ENCODE data around the gene GRIA4. TPM values are rescaled to one million over a fixed set of nuclear protein-coding genes. Genes with fewer than 3 reads are reported as not detected.

GRIA4 gene
- total RNA-seq, 1 experiment from 2014 or later: not detected

DNA sequence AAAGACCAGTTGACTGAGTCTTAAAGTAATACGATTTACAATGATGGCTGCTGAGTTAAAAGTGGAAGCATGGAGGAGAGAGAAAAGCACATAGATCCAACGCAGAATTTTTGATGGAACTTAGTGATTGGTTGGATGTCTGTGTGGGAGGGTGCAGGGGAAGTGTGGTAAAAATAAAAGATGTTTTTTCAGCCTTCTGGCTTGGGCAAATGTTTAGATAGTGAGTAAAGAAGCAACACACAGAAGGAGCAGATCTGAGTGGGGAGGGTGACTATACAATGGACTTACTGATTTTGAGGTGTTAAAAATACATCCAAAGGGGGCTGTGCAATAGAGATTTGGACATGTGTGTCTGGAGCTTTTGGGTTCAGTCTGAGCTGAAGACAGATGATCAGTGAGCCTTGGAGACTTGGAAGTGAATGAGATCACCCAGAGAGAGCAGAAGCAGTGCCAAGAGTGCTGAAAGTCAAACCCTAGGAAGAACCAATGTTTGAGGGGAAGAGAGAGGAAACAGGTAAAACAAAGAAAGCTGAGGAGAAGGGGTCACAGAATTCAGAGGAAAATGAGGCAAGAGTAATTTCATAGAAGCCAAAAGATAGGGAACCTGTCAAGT, 8.6 kb downstream of the GRIA4 start:
- POLR2A ChIA-PET: no interaction called here
- BruUV-seq (replicated peaks): no TSS peak
- intact Hi-C loops (cut with micrococcal nuclease): no loop called here
- no peaks in the 10 kb centered on the region for H3K36me3 Mint-ChIP-seq (ENCODE audit: insufficient read depth, unreplicated experiment)
- TF ChIP-seq CTCF (IDR thresholded peaks at IDR 0.05; ENCODE audit: unreplicated experiment): no peak
- DNase-seq (ENCODE audit: unreplicated experiment): no peak
- no peaks in the 10 kb centered on the region for H3K27me3 Mint-ChIP-seq (ENCODE audit: insufficient read depth, unreplicated experiment)
- H3K27ac Mint-ChIP-seq (ENCODE audit: low read depth, unreplicated experiment): no peak overlapping the region
- H3K4me3 Mint-ChIP-seq (ENCODE audit: unreplicated experiment): no peak overlapping the region
- CTCF ChIA-PET: no interaction called here
- no peaks in the 10 kb centered on the region for H3K9me3 Mint-ChIP-seq (ENCODE audit: unreplicated experiment)
- H3K4me1 Mint-ChIP-seq (ENCODE audit: insufficient read depth, unreplicated experiment): peaks cover 16% of the 10 kb centered on the region

- Mint-ChIP-seq H3K4me3 (ENCODE audit: unreplicated experiment) (no peak overlapping the region), H3K4me1 (ENCODE audit: insufficient read depth, unreplicated experiment) (peaks cover 16% of the 10 kb centered on the region), H3K27me3 (ENCODE audit: insufficient read depth, unreplicated experiment) (no peaks in the 10 kb centered on the region), H3K36me3 (ENCODE audit: insufficient read depth, unreplicated experiment) (no peaks in the 10 kb centered on the region), H3K27ac (ENCODE audit: low read depth, unreplicated experiment) (no peak overlapping the region), H3K9me3 (ENCODE audit: unreplicated experiment) (no peaks in the 10 kb centered on the region)
- POLR2A ChIA-PET: interaction anchor here (0.6 kb wide), 1 partner anchor 478 kb away, joined by 3 read pairs; no protein-coding TSS in a partner anchor
- CTCF ChIA-PET: interaction anchor here (0.9 kb wide), 1 partner anchor 11 kb away, joined by 4 read pairs; no protein-coding TSS in a partner anchor
- intact Hi-C loops (cut with micrococcal nuclease): no loop called here
- BruUV-seq (replicated peaks): no TSS peak
- DNase-seq (ENCODE audit: unreplicated experiment): no peak
- TF ChIP-seq CTCF (IDR thresholded peaks at IDR 0.05; ENCODE audit: unreplicated experiment): no peak
Measured at GRCh38 chr11:105619556-105619955, 9.7 kb downstream of the GRIA4 start.

- Mint-ChIP-seq H3K27me3 (ENCODE audit: insufficient read depth, unreplicated experiment) (no peaks in the 10 kb centered on the region), H3K9me3 (ENCODE audit: unreplicated experiment) (no peaks in the 10 kb centered on the region), H3K4me1 (ENCODE audit: insufficient read depth, unreplicated experiment) (peaks cover 19% of the 10 kb centered on the region), H3K27ac (ENCODE audit: low read depth, unreplicated experiment) (no peak overlapping the region), H3K36me3 (ENCODE audit: insufficient read depth, unreplicated experiment) (no peaks in the 10 kb centered on the region), H3K4me3 (ENCODE audit: unreplicated experiment) (no peak overlapping the region)
- CTCF ChIA-PET: no interaction called here
- POLR2A ChIA-PET: no interaction called here
- peak; percentile 28 for DNase-seq (ENCODE audit: unreplicated experiment)
- TF ChIP-seq CTCF (IDR thresholded peaks at IDR 0.05; ENCODE audit: unreplicated experiment): no peak
- intact Hi-C loops (cut with micrococcal nuclease): no loop called here
- no TSS peak for BruUV-seq (replicated peaks)
Measured at GRCh38 chr11:105622016-105622415, 12.1 kb downstream of the GRIA4 start.

- H3K27me3 Mint-ChIP-seq (ENCODE audit: insufficient read depth, unreplicated experiment): no peaks in the 10 kb centered on the region
Measured at GRCh38 chr11:105632316-105632715, 22.4 kb downstream of the GRIA4 start.

More at GRCh38 chr11:105632316-105632715, 22.4 kb downstream of the GRIA4 start:
- Mint-ChIP-seq H3K27ac (ENCODE audit: low read depth, unreplicated experiment) (no peak overlapping the region), H3K4me1 (ENCODE audit: insufficient read depth, unreplicated experiment) (no peaks in the 10 kb centered on the region), H3K9me3 (ENCODE audit: unreplicated experiment) (no peaks in the 10 kb centered on the region), H3K4me3 (ENCODE audit: unreplicated experiment) (no peak overlapping the region), H3K36me3 (ENCODE audit: insufficient read depth, unreplicated experiment) (no peaks in the 10 kb centered on the region)
- ChIA-PET CTCF (interaction anchor here (0.7 to 1.1 kb wide), 2 partner anchors 139 to 169 kb away, joined by 3 to 4 read pairs; no protein-coding TSS in a partner anchor), POLR2A (no interaction called here)
- TF ChIP-seq CTCF (IDR thresholded peaks at IDR 0.05; ENCODE audit: unreplicated experiment): no peak
- no peak for DNase-seq (ENCODE audit: unreplicated experiment)
- intact Hi-C loops (cut with micrococcal nuclease): no loop called here
- no TSS peak for BruUV-seq (replicated peaks)
